ENCODE measurements around the gene ALG12. TPM values are rescaled to one million over a fixed set of nuclear protein-coding genes. Genes with fewer than 3 reads are reported as not detected.
A peak's percentile ranks its signal among the peaks of the same experiment; 100 is the strongest.

The ALG12 gene
- total and polyA plus RNA-seq, 2 of the 13 experiments (the other 11 are each of a cell fraction or from before 2014, with no cell fraction given) = 7.8 to 15.8 TPM

DNA sequence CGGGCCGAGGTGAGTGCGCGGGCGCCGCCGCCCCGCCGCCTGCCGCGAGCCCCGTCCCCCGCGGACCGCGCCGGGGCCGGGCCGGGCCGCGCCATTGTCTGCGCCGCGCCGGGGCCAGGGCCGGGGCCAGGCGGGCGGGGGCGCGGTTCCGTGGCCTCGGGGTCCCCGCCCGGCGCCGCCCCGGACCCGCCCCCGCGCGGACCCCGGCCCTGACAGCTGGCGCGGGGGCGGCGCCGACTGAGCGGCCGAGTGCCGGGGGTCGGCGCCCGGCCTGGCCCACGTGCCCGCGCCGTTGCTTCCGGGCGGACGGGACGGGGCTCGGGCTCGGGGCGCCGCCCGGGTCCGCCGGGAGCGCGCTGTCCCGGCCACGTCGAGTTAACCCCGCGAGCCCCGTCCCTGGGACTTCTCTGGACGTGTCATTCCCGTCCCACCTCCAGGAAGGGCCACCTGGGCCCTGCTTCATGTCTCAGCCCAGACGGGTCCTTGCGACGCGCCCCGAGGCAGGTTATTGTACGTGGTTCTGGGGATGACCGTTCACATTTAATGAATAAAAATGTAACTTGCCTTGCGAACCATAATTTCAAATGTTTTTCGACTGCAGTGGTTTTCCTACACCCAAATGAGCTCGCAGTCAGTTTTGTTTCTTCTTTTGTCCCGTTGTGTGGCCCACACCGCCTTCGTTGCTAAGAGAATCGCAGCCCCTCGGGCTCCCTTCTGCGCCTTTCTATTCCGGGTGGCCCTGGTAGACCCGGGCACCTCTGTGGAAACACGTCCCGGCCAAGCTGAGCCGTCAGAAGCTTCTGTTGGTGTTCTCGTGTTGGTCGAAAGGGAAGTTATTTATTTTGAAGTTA lies 64.0 kb downstream of the ALG12 start (continued):
- no peak for TF ChIP-seq SPEN (CRISPR knock-in tag; IDR thresholded peaks at IDR 0.05; ENCODE audit: low read depth)
- TF ChIP-seq ZKSCAN1 (IDR thresholded peaks at IDR 0.05; ENCODE audit: low read length) = no peak
- TF ChIP-seq ZNF644 (CRISPR knock-in tag; IDR thresholded peaks at IDR 0.05; ENCODE audit: low read depth) = no peak
- no peak for TF ChIP-seq LBX2 (CRISPR knock-in tag; IDR thresholded peaks at IDR 0.05; ENCODE audit: borderline replicate concordance)
- TF ChIP-seq ZBTB37 (CRISPR knock-in tag; IDR thresholded peaks at IDR 0.05) = no peak
- no peak for TF ChIP-seq ZSCAN30 (CRISPR knock-in tag; IDR thresholded peaks at IDR 0.05)
- TF ChIP-seq MAFF (IDR thresholded peaks at IDR 0.05; ENCODE audit: low read depth, low read length) = no peak
- TF ChIP-seq ZBTB20 (CRISPR knock-in tag; IDR thresholded peaks at IDR 0.05; ENCODE audit: borderline replicate concordance, low read depth) = 0 out of 2 replicates have a peak, but pooled peaks have one; percentile 28
- TF ChIP-seq TOE1 (CRISPR knock-in tag; IDR thresholded peaks at IDR 0.05) = no peak
- peak; percentile 34; the same call in 1 of the 2 replicates for TF ChIP-seq ATF7-NPFF (CRISPR knock-in tag; IDR thresholded peaks at IDR 0.05; ENCODE audit: low read depth)
- TF ChIP-seq ZBTB14 (CRISPR knock-in tag; IDR thresholded peaks at IDR 0.05) = peak; percentile 56; the same call in 1 of the 2 replicates
- TF ChIP-seq ZFP37 (CRISPR knock-in tag; IDR thresholded peaks at IDR 0.05; ENCODE audit: borderline replicate concordance) = no peak
- TF ChIP-seq DRAP1 (CRISPR knock-in tag; IDR thresholded peaks at IDR 0.05) = no peak
- TF ChIP-seq TBX2 (CRISPR knock-in tag; IDR thresholded peaks at IDR 0.05; ENCODE audit: borderline replicate concordance) = no peak
- TF ChIP-seq TAF1 (CRISPR knock-in tag; IDR thresholded peaks at IDR 0.05) = no peak
- TF ChIP-seq NFATC3 (CRISPR knock-in tag; IDR thresholded peaks at IDR 0.05) = no peak
- TF ChIP-seq GZF1 (CRISPR knock-in tag; IDR thresholded peaks at IDR 0.05) = no peak
- TF ChIP-seq ZNF430 (CRISPR knock-in tag; IDR thresholded peaks at IDR 0.05) = no peak
- no peak for TF ChIP-seq SMAD3 (CRISPR knock-in tag; IDR thresholded peaks at IDR 0.05)
- TF ChIP-seq PRMT3 (CRISPR knock-in tag; IDR thresholded peaks at IDR 0.05; ENCODE audit: borderline replicate concordance, low read depth) = no peak
- TF ChIP-seq TCF7 (IDR thresholded peaks at IDR 0.05; ENCODE audit: low read depth) = no peak
- TF ChIP-seq RCOR2 (CRISPR knock-in tag; IDR thresholded peaks at IDR 0.05) = no peak
- no peak for TF ChIP-seq HNRNPUL1 (IDR thresholded peaks at IDR 0.05; ENCODE audit: low read depth, low read length)
- TF ChIP-seq TEF (CRISPR knock-in tag; IDR thresholded peaks at IDR 0.05) = 0 out of 2 replicates have a peak, but pooled peaks have one; percentile 22
- no peak for TF ChIP-seq HMG20A (CRISPR knock-in tag; IDR thresholded peaks at IDR 0.05; ENCODE audit: borderline replicate concordance)
- no peak for TF ChIP-seq POGZ (CRISPR knock-in tag; IDR thresholded peaks at IDR 0.05)
